ENCODE data around the gene MED17. TPM values are rescaled to one million over a fixed set of nuclear protein-coding genes. Genes with fewer than 3 reads are reported as not detected.
A peak's percentile ranks its signal among the peaks of the same experiment; 100 is the strongest.

Gene MED17, protein sequence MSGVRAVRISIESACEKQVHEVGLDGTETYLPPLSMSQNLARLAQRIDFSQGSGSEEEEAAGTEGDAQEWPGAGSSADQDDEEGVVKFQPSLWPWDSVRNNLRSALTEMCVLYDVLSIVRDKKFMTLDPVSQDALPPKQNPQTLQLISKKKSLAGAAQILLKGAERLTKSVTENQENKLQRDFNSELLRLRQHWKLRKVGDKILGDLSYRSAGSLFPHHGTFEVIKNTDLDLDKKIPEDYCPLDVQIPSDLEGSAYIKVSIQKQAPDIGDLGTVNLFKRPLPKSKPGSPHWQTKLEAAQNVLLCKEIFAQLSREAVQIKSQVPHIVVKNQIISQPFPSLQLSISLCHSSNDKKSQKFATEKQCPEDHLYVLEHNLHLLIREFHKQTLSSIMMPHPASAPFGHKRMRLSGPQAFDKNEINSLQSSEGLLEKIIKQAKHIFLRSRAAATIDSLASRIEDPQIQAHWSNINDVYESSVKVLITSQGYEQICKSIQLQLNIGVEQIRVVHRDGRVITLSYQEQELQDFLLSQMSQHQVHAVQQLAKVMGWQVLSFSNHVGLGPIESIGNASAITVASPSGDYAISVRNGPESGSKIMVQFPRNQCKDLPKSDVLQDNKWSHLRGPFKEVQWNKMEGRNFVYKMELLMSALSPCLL
- 29.0 TPM in 2 replicates for total RNA-seq (2014; rRNA removed; shearing (Covaris generic))

DNA sequence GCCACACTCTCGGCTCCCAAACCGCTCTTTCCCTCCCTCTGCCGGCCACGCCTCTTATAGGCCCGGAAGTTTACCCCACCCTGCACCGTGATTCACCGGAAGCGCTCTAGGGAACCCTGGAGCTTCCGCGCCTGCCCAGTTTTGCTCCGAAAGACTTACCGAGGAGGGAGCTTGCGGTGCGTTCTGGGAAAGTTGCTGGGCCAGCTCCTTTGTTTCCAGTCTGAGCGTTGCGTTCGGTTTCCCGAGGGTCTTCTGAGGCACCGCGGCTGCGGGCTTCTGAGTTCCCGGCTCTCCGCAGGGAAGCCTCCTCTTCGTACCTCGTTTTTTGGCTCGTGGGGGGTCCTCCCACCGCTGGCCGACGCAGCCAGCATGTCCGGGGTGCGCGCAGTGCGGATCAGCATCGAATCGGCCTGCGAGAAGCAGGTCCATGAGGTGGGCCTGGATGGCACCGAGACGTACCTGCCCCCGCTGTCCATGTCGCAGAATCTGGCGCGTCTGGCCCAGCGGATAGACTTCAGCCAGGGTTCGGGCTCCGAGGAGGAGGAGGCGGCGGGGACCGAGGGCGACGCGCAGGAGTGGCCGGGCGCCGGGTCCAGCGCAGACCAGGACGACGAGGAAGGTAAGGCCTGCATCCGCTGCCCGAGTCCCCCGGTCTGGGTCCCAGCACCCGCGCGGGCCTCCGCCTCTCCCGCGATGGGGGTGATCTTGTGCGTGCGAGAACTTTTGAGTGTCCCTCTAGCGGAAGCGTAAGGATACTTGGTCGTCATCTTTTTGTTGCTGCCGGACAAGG, at the start of gene MED17:
MED17 (plus strand) TSS at position 138 of the 790 bp plus-strand sequence; CDS start at position 370, 232 bp downstream.
- peak within 1 kb of the TSS; percentile 88 for H3K27ac ChIP-seq
- peak; percentile 89 to 93 for DNase-seq
- H3K27me3 ChIP-seq, result no peaks in the 10 kb centered on the region
- H3K36me3 ChIP-seq, result peaks cover 11% of the 10 kb centered on the region
- peak within 1 kb of the TSS; percentile 90 for H3K4me3 ChIP-seq
- H3K4me1 ChIP-seq, result no peaks in the 10 kb centered on the region
- H3K9me3 ChIP-seq (replicated peaks), result no peaks in the 10 kb centered on the region

DNA sequence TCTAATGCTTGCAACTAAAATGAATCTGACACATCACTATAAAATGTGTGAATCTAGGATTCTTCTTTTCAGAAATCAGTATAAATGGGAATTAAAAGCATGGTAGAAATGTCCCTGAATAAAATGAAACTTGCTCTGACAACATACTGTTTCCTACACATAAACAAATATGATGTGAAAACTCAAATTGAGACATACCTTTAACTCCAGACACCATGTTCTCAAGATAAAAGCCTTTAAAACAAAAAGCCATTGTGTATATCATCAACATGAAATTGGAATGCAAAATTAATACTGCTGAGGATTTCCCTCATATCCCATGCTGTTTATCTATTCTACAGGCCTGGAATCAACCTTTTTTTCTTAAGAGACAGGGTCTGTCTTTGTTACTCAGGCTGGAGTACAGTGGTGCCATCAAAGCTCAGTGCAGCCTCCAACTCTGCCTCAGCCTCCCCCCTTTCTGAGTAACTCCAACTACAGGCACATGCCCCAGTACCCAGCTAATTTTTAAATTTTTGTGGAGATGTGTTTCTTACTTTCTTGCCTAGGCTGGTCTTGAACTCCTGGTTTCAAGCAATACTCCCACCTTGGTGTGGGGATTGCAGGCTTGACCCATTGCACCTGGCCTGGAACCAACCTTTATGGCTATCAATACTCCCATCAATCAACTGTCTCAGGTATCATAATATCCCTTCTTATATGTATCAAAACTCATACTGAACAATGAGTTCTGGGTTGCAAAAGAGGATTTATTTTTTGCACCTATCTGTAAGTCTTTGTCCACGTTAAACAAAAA, 49.5 kb upstream of the MED17 start:
- no peak overlapping the region for H3K27ac ChIP-seq
- DNase-seq, result no peak
- no peak overlapping the region for H3K4me3 ChIP-seq
- H3K9me3 ChIP-seq (replicated peaks), result no peaks in the 10 kb centered on the region
- peaks cover 100% of the 10 kb centered on the region for H3K36me3 ChIP-seq
- H3K27me3 ChIP-seq, result no peaks in the 10 kb centered on the region
- H3K4me1 ChIP-seq, result peaks cover 3% of the 10 kb centered on the region

DNA sequence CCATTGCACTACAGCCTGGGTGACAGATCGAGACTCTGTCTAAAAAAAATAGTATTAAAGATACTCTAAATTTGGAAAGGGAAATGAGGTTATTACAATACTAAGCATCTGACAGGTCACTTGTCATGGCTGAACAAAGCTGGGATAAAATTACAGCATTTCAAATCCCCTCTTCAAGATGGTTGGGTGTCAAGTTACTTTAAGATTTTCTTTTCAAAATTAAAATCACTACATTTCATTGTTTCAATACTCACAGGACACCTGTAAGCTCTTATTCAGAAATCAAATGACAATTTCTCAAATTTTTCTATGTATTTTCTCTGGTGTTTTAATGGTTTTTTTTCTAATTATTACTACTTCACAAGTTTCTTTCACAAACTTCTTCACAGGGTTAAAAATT, 48.5 kb upstream of the MED17 start:
- no peaks in the 10 kb centered on the region for H3K27me3 ChIP-seq
- no peak overlapping the region for H3K27ac ChIP-seq
- no peaks in the 10 kb centered on the region for H3K9me3 ChIP-seq (replicated peaks)
- peaks cover 3% of the 10 kb centered on the region for H3K4me1 ChIP-seq
- DNase-seq, result no peak
- peaks cover 98% of the 10 kb centered on the region for H3K36me3 ChIP-seq
- no peak overlapping the region for H3K4me3 ChIP-seq

GRCh38 chr11:93736129-93736528, 48.0 kb upstream of the MED17 start:
- no peak overlapping the region for H3K4me3 ChIP-seq
- no peak overlapping the region for H3K27ac ChIP-seq
- H3K9me3 ChIP-seq (replicated peaks), result no peaks in the 10 kb centered on the region
- peaks cover 3% of the 10 kb centered on the region for H3K4me1 ChIP-seq
- no peak for DNase-seq
- peaks cover 95% of the 10 kb centered on the region for H3K36me3 ChIP-seq
- H3K27me3 ChIP-seq, result no peaks in the 10 kb centered on the region

GRCh38 chr11:93737904-93738612, 46.0 kb upstream of the MED17 start:
- DNase-seq, result no peak

GRCh38 chr11:93738647-93739081, 45.4 kb upstream of the MED17 start:
- Histone ChIP-seq H3K9me3 (replicated peaks) (no peaks in the 10 kb centered on the region), H3K36me3 (peaks cover 70% of the 10 kb centered on the region), H3K27ac (no peak overlapping the region), H3K4me3 (peak overlapping the region; percentile 98), H3K4me1 (peaks cover 3% of the 10 kb centered on the region), H3K27me3 (no peaks in the 10 kb centered on the region)
- DNase-seq, result no peak

More at GRCh38 chr11:93737904-93738612, 46.0 kb upstream of the MED17 start:
- peaks cover 76% of the 10 kb centered on the region for H3K36me3 ChIP-seq
- H3K9me3 ChIP-seq (replicated peaks), result no peaks in the 10 kb centered on the region
- peaks cover 3% of the 10 kb centered on the region for H3K4me1 ChIP-seq
- peak overlapping the region; percentile 98 for H3K4me3 ChIP-seq
- H3K27ac ChIP-seq, result no peak overlapping the region
- H3K27me3 ChIP-seq, result no peaks in the 10 kb centered on the region

DNA sequence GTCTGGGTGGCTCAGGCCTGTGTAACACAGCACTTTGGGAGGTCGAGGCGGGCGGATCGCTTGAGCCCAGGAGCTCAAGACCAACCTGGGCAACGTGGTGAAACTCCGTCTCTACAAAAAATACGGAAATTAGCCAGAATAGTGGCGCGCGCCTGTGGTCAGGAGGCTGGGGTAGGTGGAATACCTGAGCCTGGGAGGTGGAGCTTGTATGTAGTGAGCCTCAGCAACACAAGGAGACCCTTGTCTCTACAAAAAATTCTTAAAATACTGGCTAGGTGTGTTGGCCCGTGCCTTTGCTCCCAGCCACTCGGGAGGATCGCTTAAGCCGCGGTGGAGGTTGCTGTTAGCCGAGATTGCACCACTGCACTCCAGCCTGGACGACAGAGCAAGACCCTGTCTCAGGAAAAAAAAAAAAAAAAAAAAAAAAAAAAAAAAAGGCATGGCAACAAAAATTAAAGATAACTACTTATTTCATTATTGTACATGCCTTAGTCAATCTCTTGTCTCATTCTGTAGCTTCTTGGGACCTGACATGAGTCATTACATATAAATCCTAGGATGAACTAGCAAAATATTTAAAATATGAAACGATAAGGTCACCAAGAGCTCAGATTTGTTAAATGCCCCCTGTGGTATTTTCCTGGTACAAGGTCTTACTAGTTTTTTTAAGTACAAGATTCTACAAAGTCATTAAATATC, 43.9 kb upstream of the MED17 start:
- peak overlapping the region; percentile 98 for H3K4me3 ChIP-seq
- DNase-seq, result peak in 1 of 2 experiments; percentile 19
- no peaks in the 10 kb centered on the region for H3K9me3 ChIP-seq (replicated peaks)
- peaks cover 3% of the 10 kb centered on the region for H3K4me1 ChIP-seq
- peaks cover 55% of the 10 kb centered on the region for H3K36me3 ChIP-seq
- peak overlapping the region; percentile 95 for H3K27ac ChIP-seq
- no peaks in the 10 kb centered on the region for H3K27me3 ChIP-seq

GRCh38 chr11:93740730-93741093, 43.4 kb upstream of the MED17 start:
- peaks cover 49% of the 10 kb centered on the region for H3K36me3 ChIP-seq

DNA sequence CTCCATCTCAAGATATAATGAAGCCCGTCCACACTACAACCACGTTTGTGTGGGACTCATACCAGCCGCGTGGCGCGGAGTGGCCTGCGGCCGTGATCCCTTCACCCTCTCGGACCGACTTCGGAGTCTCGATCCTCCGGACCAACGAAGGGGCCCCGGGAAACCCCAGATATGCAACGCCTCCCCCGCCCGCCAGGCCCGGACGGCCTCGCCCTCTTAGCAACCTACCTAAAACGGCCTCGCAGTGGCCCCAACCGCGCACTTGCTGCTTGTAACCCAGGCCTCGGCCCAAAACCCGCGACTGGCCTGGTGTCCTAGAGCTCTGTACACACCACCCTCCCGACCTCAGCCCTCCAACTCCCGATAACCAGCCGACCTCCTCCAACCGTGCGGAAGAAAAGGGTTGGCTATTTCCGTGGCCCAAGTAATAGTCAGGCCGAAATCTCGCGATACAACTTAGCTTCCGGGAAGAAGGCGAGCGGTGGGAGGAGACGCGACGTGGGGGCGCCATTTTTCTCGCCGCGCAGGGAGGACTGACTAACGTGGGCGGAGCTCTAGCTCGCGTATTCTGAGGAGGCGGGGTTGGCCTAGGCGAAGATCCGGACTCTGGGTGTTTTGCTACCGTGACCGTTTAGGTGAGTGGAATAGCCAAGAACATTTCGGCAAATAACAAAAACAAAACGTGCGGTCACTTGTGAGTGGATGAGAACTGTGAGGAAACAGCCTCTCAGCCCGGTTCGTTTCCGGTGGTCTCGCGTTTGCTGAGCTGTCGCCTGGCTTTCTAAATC, 42.8 kb upstream of the MED17 start, which contains the start of the genes C11orf54 and TAF1D:
C11orf54 (plus strand) TSS at position 579 of the 788 bp plus-strand sequence. CDS start 5,722 bp downstream, outside the sequence.
TAF1D (minus strand) TSS at position 402 of the 788 bp plus-strand sequence. CDS start 2,191 bp downstream, outside the sequence.
- DNase-seq, result peak; percentile 95 to 96
- Histone ChIP-seq H3K4me1 (peaks cover 3% of the 10 kb centered on the region), H3K27me3 (no peaks in the 10 kb centered on the region), H3K4me3 (peak within 1 kb of the TSS; percentile 98), H3K36me3 (peaks cover 43% of the 10 kb centered on the region), H3K27ac (peak within 1 kb of the TSS; percentile 95), H3K9me3 (replicated peaks) (no peaks in the 10 kb centered on the region)

More at GRCh38 chr11:93740730-93741093, 43.4 kb upstream of the MED17 start:
- Histone ChIP-seq H3K9me3 (replicated peaks) (no peaks in the 10 kb centered on the region), H3K27me3 (no peaks in the 10 kb centered on the region), H3K4me3 (peak overlapping the region; percentile 98), H3K4me1 (peaks cover 3% of the 10 kb centered on the region), H3K27ac (peak overlapping the region; percentile 95)
- DNase-seq, result peak; percentile 46 to 67

DNA sequence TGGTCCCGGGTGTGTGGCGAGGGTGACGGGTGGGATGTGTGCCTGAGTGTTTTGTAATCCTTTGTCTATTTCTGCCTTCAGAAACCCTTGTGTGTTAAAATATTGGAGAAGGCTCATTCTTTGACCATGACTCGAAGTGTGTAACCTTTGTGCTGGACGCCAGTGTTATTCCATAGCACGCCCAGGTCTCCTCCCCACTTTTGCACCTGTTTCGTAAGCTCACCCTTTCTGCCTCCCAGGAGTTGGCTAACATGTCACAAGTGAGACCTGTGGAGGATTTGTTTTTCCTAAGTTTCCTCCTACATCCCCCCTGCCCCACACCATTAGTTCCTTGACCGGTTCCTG, 42.2 kb upstream of the MED17 start:
- Histone ChIP-seq H3K27ac (peak overlapping the region; percentile 95), H3K36me3 (peaks cover 38% of the 10 kb centered on the region), H3K27me3 (no peaks in the 10 kb centered on the region), H3K9me3 (replicated peaks) (no peaks in the 10 kb centered on the region), H3K4me3 (peak overlapping the region; percentile 98), H3K4me1 (peaks cover 3% of the 10 kb centered on the region)
- peak; percentile 65 to 74 for DNase-seq

DNA sequence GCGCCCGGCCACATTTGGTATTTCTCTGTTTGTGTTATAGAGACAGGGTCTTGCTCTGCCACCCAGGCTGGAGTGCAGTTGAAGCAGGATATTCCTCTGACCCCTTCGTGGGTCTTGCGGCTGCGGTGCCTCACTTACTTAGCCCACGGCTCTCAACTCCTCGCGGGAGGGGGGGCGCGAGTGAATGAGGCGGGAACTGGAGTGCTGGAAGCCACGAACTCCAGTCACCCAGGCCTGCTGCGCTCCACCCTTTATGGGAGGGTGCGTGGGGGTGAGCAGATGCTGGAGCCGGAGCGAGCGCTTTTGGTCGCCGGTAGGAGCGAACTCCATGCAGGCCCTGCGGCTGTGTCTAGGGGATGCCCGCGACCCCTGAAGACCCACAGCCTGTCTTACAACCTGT, 40.8 kb upstream of the MED17 start:
- Histone ChIP-seq H3K36me3 (peaks cover 23% of the 10 kb centered on the region), H3K9me3 (replicated peaks) (no peaks in the 10 kb centered on the region), H3K27ac (no peak overlapping the region), H3K4me1 (peaks cover 3% of the 10 kb centered on the region; the same call in 1 of the 2 replicates), H3K4me3 (no peak overlapping the region), H3K27me3 (no peaks in the 10 kb centered on the region)
- DNase-seq, result no peak

- H3K36me3 ChIP-seq, result peaks cover 10% of the 10 kb centered on the region
- H3K9me3 ChIP-seq (replicated peaks), result no peaks in the 10 kb centered on the region
These were observed 39.4 kb upstream of the MED17 start for GRCh38 chr11:93744669-93745004.

More at GRCh38 chr11:93744669-93745004, 39.4 kb upstream of the MED17 start:
- H3K4me1 ChIP-seq, result no peaks in the 10 kb centered on the region
- no peaks in the 10 kb centered on the region for H3K27me3 ChIP-seq
- H3K4me3 ChIP-seq, result no peak overlapping the region
- DNase-seq, result no peak
- H3K27ac ChIP-seq, result no peak overlapping the region
